MCF 10A (cell line): ENCODE measurements around the gene UBE2E1. TPM values are rescaled to one million over a fixed set of nuclear protein-coding genes. Genes with fewer than 3 reads are reported as not detected.

ENCODE experiments used
- BruUV-seq: library from RNA; stranded (reverse); fragments of 400-500 nt; replicated peaks from 2 replicates; lab custom pipeline; 2021; lab: Mats Ljungman, UMichigan
- CTCF ChIA-PET: fragments of 300-600 bp; sonication (Branson Sonifier 250); formaldehyde crosslinking; extraction: SDS; loops from one replicate; lab custom pipeline; 2021; ENCODE audit warnings: antibody characterized with exemption, inconsistent platforms; lab: Yijun Ruan, JAX
- POLR2A ChIA-PET: fragments of 300-600, 350-650 bp; sonication (Branson Sonifier 250); formaldehyde crosslinking; extraction: SDS; loops from one replicate; lab custom pipeline; 2020; ENCODE audit warnings: antibody characterized with exemption, inconsistent platforms; lab: Yijun Ruan, JAX
- DNase-seq: peaks from one replicate; pipeline ENCODE4 v3.0.0-alpha.2; 2018; ENCODE audit not compliant: unreplicated experiment
- H3K27ac Mint-ChIP-seq: one replicate; pipeline ENCODE4 v1.8.0; 2022; ENCODE audit warnings: mild to moderate bottlenecking, low read depth, mixed read lengths; ENCODE audit not compliant: unreplicated experiment
- H3K27me3 Mint-ChIP-seq: one replicate; pipeline ENCODE4 v1.8.0; 2022; ENCODE audit warnings: mixed read lengths; ENCODE audit not compliant: insufficient read depth, unreplicated experiment
- H3K36me3 Mint-ChIP-seq: one replicate; pipeline ENCODE4 v1.8.0; 2022; ENCODE audit warnings: mild to moderate bottlenecking, moderate library complexity, mixed read lengths; ENCODE audit not compliant: insufficient read depth, unreplicated experiment
- H3K4me1 Mint-ChIP-seq: one replicate; pipeline ENCODE4 v1.8.0; 2022; ENCODE audit warnings: mixed read lengths; ENCODE audit not compliant: insufficient read depth, unreplicated experiment
- H3K4me3 Mint-ChIP-seq: one replicate; pipeline ENCODE4 v1.8.0; 2022; ENCODE audit warnings: mild to moderate bottlenecking, moderate library complexity, mixed read lengths; ENCODE audit not compliant: unreplicated experiment
- H3K9me3 Mint-ChIP-seq: one replicate; pipeline ENCODE4 v1.8.0; 2022; ENCODE audit warnings: mixed read lengths; ENCODE audit not compliant: unreplicated experiment
- CTCF ChIP-seq: fragments of 200-600 bp; IDR thresholded peaks from one replicate; pipeline ENCODE4 v1.8.0; 2022; ENCODE audit warnings: antibody characterized with exemption, mild to moderate bottlenecking; ENCODE audit not compliant: unreplicated experiment
- intact Hi-C: fragments of 100-400 bp; cut with micrococcal nuclease; formaldehyde crosslinking; loops from 2 replicates; pipeline ENCODE4 v1.14.1; 2022
- total RNA-seq: library from RNA; stranded (reverse); gene quantifications from 2 replicates; pipeline ENCODE4 v1.2.3, GENCODE V29; 2022

Gene UBE2E1
- total RNA-seq, 1 experiment from 2014 or later = 128 TPM

GRCh38 chr3:23781871-23782270 is 23.9 kb upstream of the UBE2E1 start:
- intact Hi-C loops = no loop called here
- no peak overlapping the region for H3K4me3 Mint-ChIP-seq
- no peaks in the 10 kb centered on the region for H3K4me1 Mint-ChIP-seq
- TF ChIP-seq CTCF = no peak
- CTCF ChIA-PET = no interaction called here
- H3K36me3 Mint-ChIP-seq = no peaks in the 10 kb centered on the region
- H3K27me3 Mint-ChIP-seq = no peaks in the 10 kb centered on the region
- no peak overlapping the region for H3K27ac Mint-ChIP-seq
- POLR2A ChIA-PET = no interaction called here
- BruUV-seq = no TSS peak
- DNase-seq = no peak
- no peaks in the 10 kb centered on the region for H3K9me3 Mint-ChIP-seq

- ChIA-PET POLR2A (interaction anchor here (1.5 kb wide), 1 partner anchor 8 kb away, joined by 3 read pairs; no protein-coding TSS in a partner anchor), CTCF (no interaction called here)
- no peaks in the 10 kb centered on the region for H3K36me3 Mint-ChIP-seq
- intact Hi-C loops = no loop called here
- H3K27ac Mint-ChIP-seq = no peak overlapping the region
- no peaks in the 10 kb centered on the region for H3K27me3 Mint-ChIP-seq
- BruUV-seq = no TSS peak
- no peak overlapping the region for H3K4me3 Mint-ChIP-seq
- no peak for TF ChIP-seq CTCF
- DNase-seq = no peak
- H3K4me1 Mint-ChIP-seq = no peaks in the 10 kb centered on the region
- H3K9me3 Mint-ChIP-seq = no peaks in the 10 kb centered on the region
Measured at GRCh38 chr3:23785097-23785645, 20.6 kb upstream of the UBE2E1 start.

GRCh38 chr3:23785882-23786281 is 19.9 kb upstream of the UBE2E1 start:
- intact Hi-C loops = no loop called here
- H3K27ac Mint-ChIP-seq = no peak overlapping the region
- no peaks in the 10 kb centered on the region for H3K27me3 Mint-ChIP-seq
- TF ChIP-seq CTCF = no peak
- H3K4me3 Mint-ChIP-seq = no peak overlapping the region
- no peaks in the 10 kb centered on the region for H3K9me3 Mint-ChIP-seq
- no peaks in the 10 kb centered on the region for H3K36me3 Mint-ChIP-seq
- no peak for DNase-seq
- BruUV-seq = no TSS peak
- H3K4me1 Mint-ChIP-seq = no peaks in the 10 kb centered on the region
- CTCF ChIA-PET = interaction anchor here (0.7 kb wide), 2 partner anchors 48 to 295 kb away, joined by 3 read pairs; no protein-coding TSS in a partner anchor
- POLR2A ChIA-PET = interaction anchor here (0.6 to 1.5 kb wide), 3 partner anchors 9 to 386 kb away, joined by 3 to 4 read pairs (median 3); no protein-coding TSS in a partner anchor

GRCh38 chr3:23791678-23792077 is 14.1 kb upstream of the UBE2E1 start:
- intact Hi-C loops = no loop called here
- Mint-ChIP-seq H3K27ac (no peak overlapping the region), H3K27me3 (no peaks in the 10 kb centered on the region), H3K4me1 (no peaks in the 10 kb centered on the region), H3K4me3 (no peak overlapping the region), H3K36me3 (no peaks in the 10 kb centered on the region), H3K9me3 (no peaks in the 10 kb centered on the region)
- DNase-seq = no peak
- ChIA-PET CTCF (no interaction called here), POLR2A (interaction anchor here (0.5 kb wide), 1 partner anchor 9 kb away, joined by 3 read pairs; no protein-coding TSS in a partner anchor)
- no peak for TF ChIP-seq CTCF
- no TSS peak for BruUV-seq
